GM21381 (cell line): ENCODE measurements around the gene HMCN2.
"Not testable (repeated sequence)": the region's sequence is repeated elsewhere in the genome, so short reads cannot be mapped to it uniquely, and the experiment has no call there.

Experiments used
- ATAC-seq: cut with Tn5 transposase; IDR thresholded peaks from one replicate; pipeline ENCODE4 v1.9.1; 2021; ENCODE audit warnings: mild to moderate bottlenecking, moderate library complexity; ENCODE audit not compliant: unreplicated experiment

The HMCN2 gene

GRCh38 chr9:130264414-130265350 lies 878 bp upstream of the HMCN2 start:
- ATAC-seq: no peak

GRCh38 chr9:130266236-130267098 lies 907 bp downstream of the HMCN2 start:
- ATAC-seq: no peak

GRCh38 chr9:130267930-130268329 lies 2.4 kb downstream of the HMCN2 start:
- no peak for ATAC-seq

- no peak for ATAC-seq
These were observed 3.1 kb downstream of the HMCN2 start for GRCh38 chr9:130268521-130269211.

- no peak for ATAC-seq
These were observed 5.9 kb downstream of the HMCN2 start for GRCh38 chr9:130271473-130271872.

GRCh38 chr9:130275156-130275555 lies 9.6 kb downstream of the HMCN2 start:
- no peak for ATAC-seq

- ATAC-seq: no peak
These were observed 10.6 kb downstream of the HMCN2 start for GRCh38 chr9:130276121-130276520.

GRCh38 chr9:130276955-130277354 lies 11.4 kb downstream of the HMCN2 start:
- no peak for ATAC-seq

GRCh38 chr9:130277525-130277924 lies 12.0 kb downstream of the HMCN2 start:
- ATAC-seq: not testable (repeated sequence)

GRCh38 chr9:130283539-130284248 lies 18.1 kb downstream of the HMCN2 start:
- ATAC-seq: no peak

GRCh38 chr9:130284249-130284625 lies 18.7 kb downstream of the HMCN2 start:
- no peak for ATAC-seq

- ATAC-seq: no peak
These were observed 19.1 kb downstream of the HMCN2 start for GRCh38 chr9:130284690-130285089.

- no peak for ATAC-seq
These were observed 19.7 kb downstream of the HMCN2 start for GRCh38 chr9:130285271-130285670.

GRCh38 chr9:130286072-130286770 lies 20.7 kb downstream of the HMCN2 start:
- ATAC-seq: no peak

GRCh38 chr9:130286781-130287428 lies 21.3 kb downstream of the HMCN2 start:
- no peak for ATAC-seq

- no peak for ATAC-seq
These were observed 22.2 kb downstream of the HMCN2 start for GRCh38 chr9:130287736-130288135.

GRCh38 chr9:130288393-130288792 lies 22.8 kb downstream of the HMCN2 start:
- ATAC-seq: no peak

GRCh38 chr9:130288926-130289690 lies 23.5 kb downstream of the HMCN2 start:
- ATAC-seq: no peak
